Activated CD4-positive, CD25-positive, alpha-beta regulatory T cell treated with anti-CD3 and anti-CD28 coated beads, Interleukin-2, amount 50 U/mL, for 24 hours (primary cell): ENCODE data around the gene LINGO1.

ENCODE experiments used
- ATAC-seq, 2 donors: fragments of 150-1000 bp; cut with Tn5 transposase; one replicate each; pipeline ENCODE4 v1.10.0; 2021; ENCODE audit warnings: mild to moderate bottlenecking in 1 of 2, moderate library complexity in 1 of 2

Gene LINGO1

DNA sequence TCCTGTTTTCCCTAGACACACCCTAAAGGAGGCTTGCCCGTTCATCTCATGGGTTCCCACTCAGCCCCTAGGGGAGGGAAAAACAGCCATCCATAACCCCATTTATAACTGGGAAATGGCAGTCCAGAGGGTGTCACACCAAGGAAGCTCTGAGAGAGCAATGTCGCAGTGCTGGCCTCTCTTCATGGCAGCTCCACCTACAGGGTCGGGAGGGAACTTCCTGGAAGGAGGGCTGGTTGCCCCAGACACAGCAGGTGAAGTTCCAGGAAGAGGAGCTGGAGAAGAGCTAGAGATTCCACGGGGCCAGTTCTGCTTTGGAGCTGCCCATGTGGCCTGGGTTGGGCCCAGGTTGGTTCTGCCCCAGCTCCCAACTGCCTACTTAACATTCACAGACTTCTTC is 22.3 kb upstream of the LINGO1 start:
- no peak for ATAC-seq

DNA sequence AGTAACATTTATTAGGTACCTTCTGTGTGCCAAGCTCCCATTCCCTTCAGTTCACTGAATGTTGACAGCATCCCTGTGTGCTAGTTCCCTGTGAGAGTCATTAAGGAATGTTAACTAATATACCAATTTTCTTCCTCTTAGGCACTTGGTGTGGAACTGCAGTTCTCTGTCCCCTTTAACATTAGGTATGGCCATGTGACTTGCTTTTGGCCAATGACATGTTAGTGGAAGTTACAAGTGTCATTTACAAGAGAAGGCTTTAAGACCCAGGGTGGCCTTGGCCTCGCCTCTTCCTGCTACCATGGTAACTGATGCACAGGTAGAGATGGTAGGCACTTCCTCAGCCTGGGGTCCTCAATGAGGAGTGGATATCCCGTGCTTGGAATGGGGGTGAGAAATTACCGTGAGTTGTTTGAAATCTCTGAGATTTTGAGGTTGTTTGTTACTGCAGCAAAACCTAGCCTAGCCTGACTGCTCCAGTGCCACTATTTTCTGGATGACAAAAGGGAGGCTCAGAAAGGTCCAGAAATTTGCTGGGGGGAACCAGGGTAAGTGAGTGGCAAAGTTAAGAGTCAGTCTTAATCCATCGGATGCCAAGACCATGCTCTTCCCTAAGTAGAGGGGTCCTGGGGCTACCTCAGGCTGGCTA is 21.2 kb upstream of the LINGO1 start:
- no peak for ATAC-seq

GRCh38 chr15:77650265-77650664 is 17.6 kb upstream of the LINGO1 start:
- no peak for ATAC-seq

DNA sequence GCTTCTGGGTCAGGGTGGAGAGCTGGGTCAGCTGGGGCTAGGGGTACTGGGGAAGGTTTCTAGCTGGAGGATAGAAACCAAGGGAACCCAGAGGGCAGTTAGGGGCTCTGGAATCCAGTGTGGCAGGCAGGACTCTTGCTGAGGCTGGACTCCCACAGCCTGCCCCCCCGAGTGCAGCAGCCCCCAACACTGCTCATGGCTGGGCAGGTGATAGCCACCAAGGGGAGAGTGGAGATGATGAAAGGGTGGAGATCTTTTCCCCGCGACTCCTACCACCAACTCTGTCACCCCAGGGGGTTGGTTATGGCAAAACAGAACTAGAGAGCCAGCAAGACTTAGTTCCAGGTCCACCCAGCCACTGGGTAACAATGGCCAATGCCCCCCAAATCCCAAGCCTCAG is 16.9 kb upstream of the LINGO1 start:
- ATAC-seq: no peak

- no peak for ATAC-seq
Observed at GRCh38 chr15:77649017-77649416, 16.3 kb upstream of the LINGO1 start.

DNA sequence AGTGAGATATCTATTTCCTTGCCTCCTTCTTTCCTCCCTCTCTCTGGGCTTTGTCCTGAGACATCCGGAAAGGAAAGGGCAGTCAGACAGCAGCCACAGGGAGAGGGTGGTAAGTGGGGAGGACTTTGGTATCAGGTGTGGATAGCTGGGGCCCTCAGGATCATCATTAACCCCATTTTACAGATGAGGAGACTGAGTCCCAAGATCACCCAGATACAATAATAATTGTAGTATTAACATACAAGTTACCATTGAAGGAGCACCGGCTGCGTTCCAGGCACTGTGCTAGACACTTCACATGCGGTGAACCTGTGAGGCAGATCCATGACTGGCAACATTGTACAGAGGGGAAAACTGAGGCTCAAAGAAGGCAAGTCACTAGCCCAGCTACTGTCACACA is 15.2 kb upstream of the LINGO1 start:
- no peak for ATAC-seq

GRCh38 chr15:77646104-77646694 is 13.5 kb upstream of the LINGO1 start:
- ATAC-seq: peak in 1 of 2 donors; percentile 5

- ATAC-seq: no peak
Observed at GRCh38 chr15:77645602-77646001, 12.9 kb upstream of the LINGO1 start.

GRCh38 chr15:77644543-77645247 is 12.0 kb upstream of the LINGO1 start:
- ATAC-seq: no peak

GRCh38 chr15:77643764-77644163 is 11.1 kb upstream of the LINGO1 start:
- ATAC-seq: no peak

GRCh38 chr15:77642793-77643430 is 10.2 kb upstream of the LINGO1 start:
- no peak for ATAC-seq

DNA sequence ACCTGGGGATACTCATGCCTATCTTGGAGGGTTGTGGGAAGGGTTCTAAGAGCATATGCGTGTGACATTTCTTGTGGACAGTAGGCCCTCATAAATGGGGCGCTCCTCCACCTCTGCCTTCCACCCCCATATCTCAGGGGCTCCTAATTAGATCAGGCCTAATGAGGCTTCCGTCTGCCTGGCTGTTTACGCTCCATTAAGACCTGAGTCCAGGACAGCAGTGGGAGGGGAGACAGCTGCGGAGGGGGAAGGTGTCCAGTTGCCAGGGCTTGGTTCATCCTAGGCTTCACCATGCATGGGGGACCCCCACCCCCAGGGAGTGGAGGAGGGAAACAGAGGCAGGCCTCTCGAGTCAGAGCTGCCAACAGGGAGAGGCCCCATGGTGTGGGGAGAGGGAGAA is 9.3 kb upstream of the LINGO1 start:
- no peak for ATAC-seq

GRCh38 chr15:77640615-77641014 is 7.9 kb upstream of the LINGO1 start:
- ATAC-seq: no peak

DNA sequence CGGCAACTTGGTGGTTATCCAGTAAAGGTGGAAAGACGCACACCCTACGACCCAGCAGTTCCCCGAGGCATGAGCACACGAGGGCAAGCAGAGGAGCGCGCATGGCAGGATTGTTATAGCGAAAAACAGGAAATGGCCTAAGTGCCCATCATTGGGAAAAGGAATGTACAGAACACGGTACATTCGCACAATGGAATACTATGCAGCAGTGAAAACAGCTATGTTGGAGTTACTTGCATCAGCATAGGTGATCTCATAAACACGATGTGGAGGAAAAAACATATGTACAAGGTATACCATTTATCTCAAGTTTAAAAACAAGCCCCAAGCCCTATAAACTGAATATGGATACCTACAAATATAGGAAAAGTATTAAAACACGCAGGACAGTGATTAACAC is 6.7 kb upstream of the LINGO1 start:
- ATAC-seq: no peak

GRCh38 chr15:77637851-77638692 is 5.4 kb upstream of the LINGO1 start:
- ATAC-seq: no peak

- no peak for ATAC-seq
Observed at GRCh38 chr15:77636209-77636608, 3.5 kb upstream of the LINGO1 start.

GRCh38 chr15:77634266-77634962 is 1.7 kb upstream of the LINGO1 start:
- peak in 1 of 2 donors; percentile 33 for ATAC-seq

GRCh38 chr15:77633913-77634265 is 1.2 kb upstream of the LINGO1 start:
- ATAC-seq: no peak

DNA sequence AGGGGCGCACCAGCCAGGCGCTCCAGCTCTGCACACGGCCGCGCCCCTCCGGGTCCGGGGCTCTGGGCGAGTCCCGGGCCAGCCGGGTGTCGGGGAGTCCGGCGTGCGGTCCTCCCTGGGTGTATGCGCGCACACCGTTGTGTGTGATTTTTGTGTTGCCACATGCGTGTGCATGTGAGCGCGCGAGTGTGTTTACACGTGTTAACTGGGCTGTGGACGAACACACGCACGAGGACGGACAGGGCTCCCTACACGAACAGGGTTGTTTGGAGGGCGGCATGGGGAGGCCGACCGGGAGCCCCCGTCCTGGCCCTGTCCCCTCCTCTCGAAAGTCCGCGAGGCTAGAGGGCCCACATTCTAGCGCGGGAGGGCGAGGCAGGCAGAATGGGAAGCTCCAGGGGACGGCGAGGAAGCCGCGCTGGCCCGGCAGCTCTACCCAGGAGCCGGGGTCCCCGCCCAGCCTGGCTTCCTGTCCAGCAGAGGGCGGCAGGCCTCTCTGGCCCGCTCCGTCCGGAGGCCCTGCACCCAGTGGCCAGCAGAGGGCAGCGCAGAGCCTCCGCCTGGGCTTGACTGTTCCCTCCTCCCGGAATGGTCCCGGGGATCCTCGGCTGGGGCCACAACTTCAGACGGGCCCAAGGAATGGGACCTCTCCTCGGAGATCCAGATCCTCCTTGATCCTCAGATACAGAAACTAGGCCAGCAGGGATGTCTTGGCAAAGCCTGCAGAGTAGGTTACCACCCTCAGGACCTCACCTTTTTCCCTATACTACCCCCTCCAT is 611 bp upstream of the LINGO1 start:
- peak; percentile 65 to 73 for ATAC-seq

DNA sequence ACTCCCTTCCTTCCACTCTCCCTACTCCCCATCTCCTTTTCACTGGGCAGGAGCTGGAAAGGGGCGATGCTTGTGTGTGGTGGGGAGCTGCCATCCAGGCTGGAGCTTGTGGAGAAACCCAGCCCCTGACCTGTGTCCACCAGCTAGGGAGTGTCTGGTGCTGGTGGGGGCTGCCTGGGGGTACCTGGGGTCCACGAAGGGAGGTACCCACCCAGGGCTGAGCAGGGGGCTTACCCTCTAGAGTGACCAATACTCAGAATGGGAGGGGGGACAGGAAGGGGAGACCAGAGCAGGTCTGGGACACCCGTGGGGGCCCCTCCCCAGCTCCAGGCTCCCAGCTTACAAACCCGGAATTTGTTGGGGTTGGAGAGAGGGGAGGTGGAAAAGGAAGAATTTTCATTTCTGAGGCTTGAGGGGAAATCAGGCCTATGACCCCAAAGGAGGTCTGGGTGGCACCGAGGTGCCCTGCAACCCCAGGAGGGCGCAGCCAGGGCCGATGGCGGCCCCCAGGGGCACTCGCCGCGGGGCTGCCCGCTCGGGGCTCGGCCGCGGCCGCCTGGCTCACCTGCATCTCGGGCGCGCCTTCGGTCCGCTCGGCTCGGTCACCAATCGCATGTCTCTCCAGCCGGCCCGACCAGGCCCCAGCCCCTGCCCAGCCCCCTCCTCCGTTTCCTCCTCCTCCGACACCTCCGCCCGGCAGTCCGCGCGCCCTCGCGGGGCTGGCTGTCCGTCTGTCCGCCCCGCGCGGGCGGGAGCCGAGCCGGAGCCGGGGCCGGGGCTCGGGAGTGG is 773 bp downstream of the LINGO1 start:
- ATAC-seq: no peak
